ENCODE measurements around the gene EPB41. TPM values are rescaled to one million over a fixed set of nuclear protein-coding genes. Genes with fewer than 3 reads are reported as not detected.
A peak's percentile ranks its signal among the peaks of the same experiment; 100 is the strongest.

The EPB41 gene
- total RNA-seq, 3 donors from 2014 or later (not counting 1 experiment from before 2014, with no cell fraction given) = 151 to 196 (median 172) TPM

- TF ChIP-seq CTCF (IDR thresholded peaks at IDR 0.05) = no peak
These were observed 115.3 kb downstream of the EPB41 start for GRCh38 chr1:29029667-29030066.

GRCh38 chr1:29032841-29033240 is 118.5 kb downstream of the EPB41 start:
- ATAC-seq (no peak), DNase-seq (no peak)
- intact Hi-C loops (cut with micrococcal nuclease) = loop anchor here (5.0 kb wide), 1 partner anchor 246 kb away; no protein-coding TSS in a partner anchor
- H3K27ac ChIP-seq (ENCODE audit: low read length) = no peak overlapping the region
- H3K4me1 ChIP-seq (ENCODE audit: control insufficient read depth, insufficient read depth, low read length) = no peaks in the 10 kb centered on the region
- TF ChIP-seq CTCF (IDR thresholded peaks at IDR 0.05) = no peak
- Mint-ChIP-seq H3K27me3 (ENCODE audit: low read depth in 2 of 2) (no peaks in the 10 kb centered on the region), H3K27ac (peak overlapping the region; percentile 24 to 59), H3K4me3 (no peak overlapping the region), H3K36me3 (no peaks in the 10 kb centered on the region), H3K9me3 (no peaks in the 10 kb centered on the region), H3K4me1 (peaks cover 4 to 7% of the 10 kb centered on the region in 2 donors)
- peaks cover 50% of the 10 kb centered on the region for H3K36me3 ChIP-seq (ENCODE audit: control insufficient read depth, insufficient read depth, low read length)
- 85% methylated on average over 3 of the region's 4 CpGs for WGBS (ENCODE audit: insufficient coverage)
- H3K4me3 ChIP-seq (ENCODE audit: low read length) = no peak overlapping the region
- no peaks in the 10 kb centered on the region for H3K27me3 ChIP-seq (ENCODE audit: control insufficient read depth, insufficient read depth, low read length)
- H3K9me3 ChIP-seq (ENCODE audit: control insufficient read depth, insufficient read depth, low read length) = no peaks in the 10 kb centered on the region

More at GRCh38 chr1:29029667-29030066, 115.3 kb downstream of the EPB41 start:
- DNase-seq (no peak), ATAC-seq (no peak)
- Mint-ChIP-seq H3K4me3 (no peak overlapping the region), H3K9me3 (no peaks in the 10 kb centered on the region), H3K27me3 (ENCODE audit: low read depth in 2 of 2) (no peaks in the 10 kb centered on the region), H3K4me1 (peaks cover 7 to 14% of the 10 kb centered on the region in 2 donors), H3K27ac (peak overlapping the region in 1 of 2 donors; percentile 7), H3K36me3 (no peaks in the 10 kb centered on the region)
- WGBS (ENCODE audit: insufficient coverage) = 100% methylated on average over 2 of the region's 4 CpGs
- H3K9me3 ChIP-seq (ENCODE audit: control insufficient read depth, insufficient read depth, low read length) = no peaks in the 10 kb centered on the region
- H3K27me3 ChIP-seq (ENCODE audit: control insufficient read depth, insufficient read depth, low read length) = no peaks in the 10 kb centered on the region
- H3K4me1 ChIP-seq (ENCODE audit: control insufficient read depth, insufficient read depth, low read length) = no peaks in the 10 kb centered on the region
- intact Hi-C loops (cut with micrococcal nuclease) = loop anchor here (5.0 kb wide), 1 partner anchor 242 kb away; no protein-coding TSS in a partner anchor
- no peak overlapping the region for H3K4me3 ChIP-seq (ENCODE audit: low read length)
- no peak overlapping the region for H3K27ac ChIP-seq (ENCODE audit: low read length)
- H3K36me3 ChIP-seq (ENCODE audit: control insufficient read depth, insufficient read depth, low read length) = peaks cover 28% of the 10 kb centered on the region

GRCh38 chr1:29033829-29034466 is 119.6 kb downstream of the EPB41 start:
- no CpG with 5 or more reads among the region's 1 CpG for WGBS (ENCODE audit: insufficient coverage)

More at GRCh38 chr1:29033829-29034466, 119.6 kb downstream of the EPB41 start:
- H3K4me1 Mint-ChIP-seq = peaks cover 4 to 7% of the 10 kb centered on the region in 2 donors
- H3K9me3 Mint-ChIP-seq = no peaks in the 10 kb centered on the region
- Histone ChIP-seq H3K27ac (ENCODE audit: low read length) (no peak overlapping the region), H3K36me3 (ENCODE audit: control insufficient read depth, insufficient read depth, low read length) (peaks cover 59% of the 10 kb centered on the region), H3K27me3 (ENCODE audit: control insufficient read depth, insufficient read depth, low read length) (no peaks in the 10 kb centered on the region), H3K9me3 (ENCODE audit: control insufficient read depth, insufficient read depth, low read length) (no peaks in the 10 kb centered on the region), H3K4me1 (ENCODE audit: control insufficient read depth, insufficient read depth, low read length) (no peaks in the 10 kb centered on the region), H3K4me3 (ENCODE audit: low read length) (no peak overlapping the region)
- intact Hi-C loops (cut with micrococcal nuclease) = loop anchor here (1.0 to 5.0 kb wide), 3 partner anchors 152 to 247 kb away; no protein-coding TSS in a partner anchor
- H3K4me3 Mint-ChIP-seq = no peak overlapping the region
- H3K36me3 Mint-ChIP-seq = no peaks in the 10 kb centered on the region
- DNase-seq (peak in 1 of 2 donors; percentile 65), ATAC-seq (peak; percentile 69 to 85 (median 69))
- H3K27ac Mint-ChIP-seq = peak overlapping the region; percentile 60 to 77
- peak; percentile 78 for TF ChIP-seq CTCF (IDR thresholded peaks at IDR 0.05)
- H3K27me3 Mint-ChIP-seq (ENCODE audit: low read depth in 2 of 2) = no peaks in the 10 kb centered on the region
